Tibial artery (tissue), 4 donors: ENCODE measurements around the gene EPHB1.
"Not testable (repeated sequence)": the region's sequence is repeated elsewhere in the genome, so short reads cannot be mapped to it uniquely, and the experiment has no call there.

ENCODE experiments used
- DNase-seq, 2 donors: peaks; one replicate each; pipeline ENCODE4 v3.0.0-alpha.2; 2019
- H3K27ac ChIP-seq, 2 donors: fragments of 200-600 bp; sonication (generic) in 1 of 2; 1 replicate in 1 of 2; 2 replicates in 1 of 2; pipeline ENCODE4 v1.5.1; 2018 to 2019; ENCODE audit warnings: mild to moderate bottlenecking in 1 of 2
- H3K27me3 ChIP-seq, 2 donors: fragments of 200-600 bp; sonication (generic) in 1 of 2; one replicate each; pipeline versions ENCODE4 v1.5.1 to v1.6.0; 2016 to 2019
- H3K36me3 ChIP-seq, 3 donors: fragments of 200-600 bp; sonication (generic) in 2 of 3; one replicate each; pipeline ENCODE4 v1.5.1; 2016 to 2019; ENCODE audit warnings: mild to moderate bottlenecking in 2 of 3
- H3K4me1 ChIP-seq, 4 donors: fragments of 200-600 bp; sonication (generic) in 2 of 4; 1 replicate in 3 of 4; 2 replicates in 1 of 4; pipeline ENCODE4 v1.5.1; 2016 to 2019
- H3K4me3 ChIP-seq, 2 donors: fragments of 200-600 bp; sonication (generic) in 1 of 2; 1 replicate in 1 of 2; 2 replicates in 1 of 2; pipeline ENCODE4 v1.5.1; 2018 to 2019; ENCODE audit warnings: mild to moderate bottlenecking in 2 of 2
- H3K9me3 ChIP-seq, 3 donors: fragments of 200-600 bp; sonication (generic) in 1 of 3; one replicate each; pipeline ENCODE4 v1.5.1; 2016 to 2019
- CTCF ChIP-seq, 2 experiments: fragments of 200-600 bp in 1 of 2; fragments of 450-650 bp in 1 of 2; IDR thresholded peaks; one replicate each; pipeline ENCODE4 v1.5.1; 2017 to 2019; ENCODE audit warnings: antibody characterized with exemption in 2 of 2, mild to moderate bottlenecking in 1 of 2, moderate library complexity in 1 of 2
- intact Hi-C: fragments of 100-400 bp; cut with DNase I; formaldehyde crosslinking; loops from one replicate; pipeline ENCODE4 v1.15.0; 2023; ENCODE audit warnings: low total_unique reads

The EPHB1 gene

GRCh38 chr3:135099734-135100355, 304.8 kb downstream of the EPHB1 start:
- Histone ChIP-seq H3K27ac (no peak overlapping the region), H3K4me3 (no peak overlapping the region), H3K4me1 (no peaks in the 10 kb centered on the region), H3K9me3 (no peaks in the 10 kb centered on the region), H3K27me3 (no peaks in the 10 kb centered on the region), H3K36me3 (no peaks in the 10 kb centered on the region)
- TF ChIP-seq CTCF (IDR thresholded peaks at IDR 0.05): no peak
- intact Hi-C loops: no loop called here
- no peak for DNase-seq

- Histone ChIP-seq H3K4me1 (no peaks in the 10 kb centered on the region), H3K9me3 (no peaks in the 10 kb centered on the region), H3K27ac (no peak overlapping the region), H3K27me3 (no peaks in the 10 kb centered on the region), H3K4me3 (no peak overlapping the region), H3K36me3 (no peaks in the 10 kb centered on the region)
- intact Hi-C loops: no loop called here
- no peak for DNase-seq
- no peak for TF ChIP-seq CTCF (IDR thresholded peaks at IDR 0.05)
Observed at GRCh38 chr3:135100366-135100765, 305.3 kb downstream of the EPHB1 start.

GRCh38 chr3:135103917-135104316, 308.9 kb downstream of the EPHB1 start:
- Histone ChIP-seq H3K4me1 (no peaks in the 10 kb centered on the region), H3K9me3 (no peaks in the 10 kb centered on the region), H3K27ac (no peak overlapping the region), H3K27me3 (no peaks in the 10 kb centered on the region), H3K4me3 (no peak overlapping the region), H3K36me3 (no peaks in the 10 kb centered on the region)
- no peak for TF ChIP-seq CTCF (IDR thresholded peaks at IDR 0.05)
- intact Hi-C loops: no loop called here
- DNase-seq: no peak

- no peak for DNase-seq
Observed at GRCh38 chr3:135106445-135106844, 311.4 kb downstream of the EPHB1 start.

GRCh38 chr3:135107043-135107442, 312.0 kb downstream of the EPHB1 start:
- H3K27me3 ChIP-seq: no peaks in the 10 kb centered on the region
- TF ChIP-seq CTCF (IDR thresholded peaks at IDR 0.05): no peak
- H3K4me3 ChIP-seq: no peak overlapping the region
- intact Hi-C loops: no loop called here
- no peaks in the 10 kb centered on the region for H3K36me3 ChIP-seq
- H3K9me3 ChIP-seq: no peaks in the 10 kb centered on the region
- no peaks in the 10 kb centered on the region for H3K4me1 ChIP-seq
- no peak for DNase-seq
- H3K27ac ChIP-seq: no peak overlapping the region

More at GRCh38 chr3:135106445-135106844, 311.4 kb downstream of the EPHB1 start:
- no peak for TF ChIP-seq CTCF (IDR thresholded peaks at IDR 0.05)
- no peaks in the 10 kb centered on the region for H3K9me3 ChIP-seq
- H3K4me1 ChIP-seq: no peaks in the 10 kb centered on the region
- no peak overlapping the region for H3K27ac ChIP-seq
- H3K36me3 ChIP-seq: no peaks in the 10 kb centered on the region
- intact Hi-C loops: no loop called here
- H3K27me3 ChIP-seq: no peaks in the 10 kb centered on the region
- H3K4me3 ChIP-seq: no peak overlapping the region

- TF ChIP-seq CTCF (IDR thresholded peaks at IDR 0.05): no peak
- Histone ChIP-seq H3K36me3 (no peaks in the 10 kb centered on the region), H3K4me3 (no peak overlapping the region), H3K4me1 (no peaks in the 10 kb centered on the region), H3K9me3 (no peaks in the 10 kb centered on the region), H3K27ac (no peak overlapping the region), H3K27me3 (no peaks in the 10 kb centered on the region)
- intact Hi-C loops: no loop called here
- DNase-seq: no peak
Observed at GRCh38 chr3:135109681-135110080, 314.6 kb downstream of the EPHB1 start.

- H3K27ac ChIP-seq, H3K4me1 ChIP-seq, DNase-seq, H3K27me3 ChIP-seq, intact Hi-C loops, H3K9me3 ChIP-seq, H3K36me3 ChIP-seq, H3K4me3 ChIP-seq: not testable (repeated sequence)
Observed at GRCh38 chr3:135114551-135114950, 319.5 kb downstream of the EPHB1 start.
